ENCODE measurements around the gene ABCC12.

DNA sequence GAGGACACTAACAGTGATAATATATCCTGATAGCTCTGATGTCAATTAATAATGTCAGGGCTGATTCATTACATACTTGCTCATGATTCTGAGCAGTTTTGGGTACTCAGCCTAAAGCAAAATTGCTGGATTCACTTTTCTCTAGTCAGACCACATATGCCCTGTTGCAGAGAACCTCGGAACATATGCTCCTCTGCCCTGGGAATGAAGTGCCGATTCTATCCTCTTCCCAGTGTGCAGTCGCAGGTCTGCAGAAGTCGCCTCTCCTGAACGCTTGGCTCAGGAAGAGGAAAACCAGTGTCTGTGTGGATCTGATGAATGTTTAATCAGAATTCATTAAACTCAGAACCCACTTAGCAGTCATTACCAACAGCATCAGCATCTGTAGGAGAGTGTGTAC is 34.5 kb downstream of the ABCC12 start:
- TF ChIP-seq, protein P1, sequence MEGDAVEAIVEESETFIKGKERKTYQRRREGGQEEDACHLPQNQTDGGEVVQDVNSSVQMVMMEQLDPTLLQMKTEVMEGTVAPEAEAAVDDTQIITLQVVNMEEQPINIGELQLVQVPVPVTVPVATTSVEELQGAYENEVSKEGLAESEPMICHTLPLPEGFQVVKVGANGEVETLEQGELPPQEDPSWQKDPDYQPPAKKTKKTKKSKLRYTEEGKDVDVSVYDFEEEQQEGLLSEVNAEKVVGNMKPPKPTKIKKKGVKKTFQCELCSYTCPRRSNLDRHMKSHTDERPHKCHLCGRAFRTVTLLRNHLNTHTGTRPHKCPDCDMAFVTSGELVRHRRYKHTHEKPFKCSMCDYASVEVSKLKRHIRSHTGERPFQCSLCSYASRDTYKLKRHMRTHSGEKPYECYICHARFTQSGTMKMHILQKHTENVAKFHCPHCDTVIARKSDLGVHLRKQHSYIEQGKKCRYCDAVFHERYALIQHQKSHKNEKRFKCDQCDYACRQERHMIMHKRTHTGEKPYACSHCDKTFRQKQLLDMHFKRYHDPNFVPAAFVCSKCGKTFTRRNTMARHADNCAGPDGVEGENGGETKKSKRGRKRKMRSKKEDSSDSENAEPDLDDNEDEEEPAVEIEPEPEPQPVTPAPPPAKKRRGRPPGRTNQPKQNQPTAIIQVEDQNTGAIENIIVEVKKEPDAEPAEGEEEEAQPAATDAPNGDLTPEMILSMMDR (IDR thresholded peaks at IDR 0.05; ENCODE audit: low read length): no peak
- TF ChIP-seq EZH2 (IDR thresholded peaks at IDR 0.05; ENCODE audit: borderline replicate concordance, low read length): no peak
